HepG2 (cell line): Measurements from ENCODE around the gene CRISPLD2. TPM values are rescaled to one million over a fixed set of nuclear protein-coding genes. Genes with fewer than 3 reads are reported as not detected.
A peak's percentile ranks its signal among the peaks of the same experiment; 100 is the strongest.

Experiments
- ATAC-seq: fragments of 200-7000 bp; cut with Tn5 transposase; 3 replicates; pipeline ENCODE4 v1.9.1; 2020; ENCODE audit warnings: mild to moderate bottlenecking, moderate library complexity
- Bru-seq: library from RNA; stranded (reverse); fragments of 400-500 nt; gene quantifications from one replicate; lab custom pipeline; 2021; lab: Mats Ljungman, UMichigan
- BruChase-seq, 2 experiments: library from RNA; stranded (reverse); fragments of 400-500 nt; gene quantifications; one replicate each; lab custom pipeline; 2021; lab: Mats Ljungman, UMichigan
- BruUV-seq: library from RNA; stranded (reverse); fragments of 400-500 nt; replicated peaks from 2 replicates; lab custom pipeline; 2021; lab: Mats Ljungman, UMichigan
- CTCF ChIA-PET: fragments of 300-600 bp; formaldehyde crosslinking; extraction: SDS; loops from one replicate; lab custom pipeline; 2021; ENCODE audit warnings: low total read pairs, inconsistent platforms, low intra/inter-chr PET ratio; lab: Yijun Ruan, JAX
- POLR2A ChIA-PET: fragments of 350-600 bp; sonication (Branson Sonifier 250); formaldehyde crosslinking; loops from one replicate; lab custom pipeline; 2020; ENCODE audit warnings: antibody characterized with exemption, inconsistent platforms; lab: Yijun Ruan, JAX
- DNase-seq: peaks from one replicate; pipeline ENCODE4 v3.0.0-alpha.2; 2015; ENCODE audit warnings: low spot score
- FAIRE-seq: peaks from 3 replicates; lab custom pipeline; 2011; peaks lifted over from hg19 to GRCh38; lab: Jason Lieb, UNC
- H2AFZ ChIP-seq: one replicate; pipeline ENCODE4 v1.6.1; 2011; ENCODE audit warnings: low read length, inconsistent platforms
- H3K27ac ChIP-seq: fragments of 300-600 bp; 3 replicates; pipeline ENCODE4 v1.8.0; 2011; ENCODE audit warnings: mixed run types, mild to moderate bottlenecking, mixed read lengths, low read length, inconsistent platforms; ENCODE audit not compliant: insufficient read depth; ENCODE audit errors: extremely low read length
- H3K27me3 ChIP-seq, 2 experiments: fragments of 200-600 bp in 1 of 2; 2 replicates in 1 of 2; 3 replicates in 1 of 2; pipeline versions ENCODE4 v1.6.0 to v1.8.0; 2011; ENCODE audit warnings: low read length in 2 of 2, mild to moderate bottlenecking in 2 of 2, moderate library complexity in 2 of 2, inconsistent platforms in 1 of 2; ENCODE audit not compliant: insufficient read depth in 2 of 2, control insufficient read depth in 1 of 2
- H3K36me3 ChIP-seq, 2 experiments: fragments of 200-600 bp in 1 of 2; replicated peaks in 1 of 2; 2 replicates in 1 of 2; 3 replicates in 1 of 2; pipeline versions ENCODE4 v1.5.1 to v1.8.0; 2011; ENCODE audit warnings: low read length in 2 of 2, inconsistent platforms in 1 of 2; ENCODE audit not compliant: insufficient read depth in 2 of 2, control insufficient read depth in 1 of 2
- H3K4me1 ChIP-seq: 2 replicates; pipeline ENCODE4 v1.5.1; 2012; ENCODE audit warnings: low read length, inconsistent platforms; ENCODE audit not compliant: insufficient read depth
- H3K4me2 ChIP-seq: 2 replicates; pipeline ENCODE4 v1.6.0; 2011; ENCODE audit warnings: low read depth, low read length, inconsistent platforms
- H3K4me3 ChIP-seq, 3 experiments: fragments of 200-600 bp in 1 of 3; sonication (generic), shearing (Covaris generic) in 1 of 3; replicated peaks in 1 of 3; 2 replicates each; pipeline ENCODE4 v1.5.1; 2011 to 2016; ENCODE audit warnings: low read length in 3 of 3, inconsistent platforms in 2 of 3, low read depth in 2 of 3, mild to moderate bottlenecking in 2 of 3, control low read depth in 1 of 3, mixed read lengths in 1 of 3; ENCODE audit not compliant: insufficient read depth in 1 of 3
- H3K79me2 ChIP-seq: one replicate; pipeline ENCODE4 v1.6.1; 2011; ENCODE audit warnings: low read length, inconsistent platforms; ENCODE audit not compliant: insufficient read depth
- H3K9ac ChIP-seq: 2 replicates; pipeline ENCODE4 v1.6.0; 2011; ENCODE audit warnings: mild to moderate bottlenecking, low read depth, low read length, inconsistent platforms; ENCODE audit not compliant: insufficient read depth
- H3K9me3 ChIP-seq: 2 replicates; pipeline ENCODE4 v1.5.1; 2012; ENCODE audit warnings: mild to moderate bottlenecking, low read length
- H4K20me1 ChIP-seq: 2 replicates; pipeline ENCODE4 v1.6.0; 2011; ENCODE audit warnings: inconsistent platforms, mild to moderate bottlenecking, low read length, moderate library complexity; ENCODE audit not compliant: insufficient read depth
- ATF2 ChIP-seq: sonication (generic); formaldehyde crosslinking; IDR thresholded peaks from 2 replicates; pipeline ENCODE4 v1.4.0; 2020; ENCODE audit warnings: missing genetic modification reagents
- PAXIP1 ChIP-seq: sonication (generic); formaldehyde crosslinking; conservative IDR thresholded peaks from 2 replicates; pipeline ENCODE4 v1.4.0; 2020; ENCODE audit warnings: mild to moderate bottlenecking, missing genetic modification reagents, moderate library complexity
- ZXDC ChIP-seq: sonication (generic); formaldehyde crosslinking; IDR thresholded peaks from 2 replicates; pipeline ENCODE4 v1.5.0; 2020; ENCODE audit warnings: mild to moderate bottlenecking, missing genetic modification reagents
- WGBS: methylation state at CpG from one replicate; pipeline ENCODE4 v1.1.6; 2017; ENCODE audit warnings: low lambda C conversion rate; 5-methylcytosine and 5-hydroxymethylcytosine counted together
- in situ Hi-C: cut with HindIII; loops from 2 replicates; pipeline ENCODE4 v1.10.0; 2017; ENCODE audit warnings: low pct_unique_long_range_greater_than_20kb; ENCODE audit not compliant: extremely low pct_ligation_motif_present
- intact Hi-C: fragments of 100-400 bp; cut with micrococcal nuclease; formaldehyde crosslinking; loops from one replicate; pipeline ENCODE4 v1.10.0; 2022; ENCODE audit not compliant: unreplicated experiment
- long read RNA-seq, 2 experiments: library from RNA in 1 of 2; library from polyadenylated mRNA in 1 of 2; stranded (forward) in 1 of 2; unstranded in 1 of 2; transcript quantifications; one replicate each; pipeline ENCODE4 v2.0.0, GENCODE V29; 2019 to 2022
- polyA minus RNA-seq, 3 experiments: library from RNA; depleted of rRNA, polyadenylated mRNA; stranded (reverse); fragments of >200 nt; gene quantifications; 2 replicates each; pipeline ENCODE4 v1.2.3, GENCODE V29; 2011; ENCODE audit warnings: low replicate concordance in 1 of 3
- polyA plus RNA-seq, 8 experiments: library from polyadenylated mRNA; depleted of rRNA in 3 of 8; stranded (reverse) in 7 of 8; unstranded in 1 of 8; fragments of >200 nt; fragmentation: Illumina TruSeq in 4 of 8; extraction: Trizol in 4 of 8; gene quantifications; 2 replicates each; pipeline versions ENCODE4 v1.2.1 to v1.2.3, GENCODE V29; 2011 to 2016; ENCODE audit warnings: low read depth in 4 of 8, missing spikeins in 1 of 8, mixed read lengths in 1 of 8; ENCODE audit not compliant: insufficient read depth in 1 of 8
- total RNA-seq, 5 experiments: library from RNA; depleted of rRNA; stranded (reverse); fragments of >200 nt; fragmentation: Illumina TruSeq; extraction: Trizol; gene quantifications; 2 replicates each; pipeline ENCODE4 v1.2.3, GENCODE V29; 2016; ENCODE audit warnings: low read depth in 1 of 5

Gene CRISPLD2
- 0.14 and 0.31 TPM in 2 replicates for total RNA-seq (2016; rRNA removed; fragmentation: Illumina TruSeq; extraction: Trizol)
- total RNA-seq (2016; cell fraction: cytosol; rRNA removed; fragmentation: Illumina TruSeq; extraction: Trizol; ENCODE audit: low read depth) = not detected in 2 replicates
- total RNA-seq (2016; cell fraction: insoluble cytoplasmic fraction; rRNA removed; fragmentation: Illumina TruSeq; extraction: Trizol) = 0.15 TPM in 2 replicates
- not detected in 2 replicates for total RNA-seq (2016; cell fraction: membrane; rRNA removed; fragmentation: Illumina TruSeq; extraction: Trizol)
- not detected in 2 replicates for total RNA-seq (2016; cell fraction: nucleus; rRNA removed; fragmentation: Illumina TruSeq; extraction: Trizol)
- 0.04 and 0.25 TPM in 2 replicates for polyA plus RNA-seq (2011; rRNA removed)
- 0.05 and 0.15 TPM in 2 replicates for polyA plus RNA-seq (2011; cell fraction: cytosol; rRNA removed)
- polyA plus RNA-seq (2011; cell fraction: nucleus; rRNA removed) = 0.08 and 0.17 TPM in 2 replicates
- 0.07 and 0.31 TPM in 2 replicates for polyA plus RNA-seq (2012)
- polyA plus RNA-seq (2016; cell fraction: cytosol; fragmentation: Illumina TruSeq; extraction: Trizol; ENCODE audit: low read depth) = not detected in 2 replicates
- not detected in 2 replicates for polyA plus RNA-seq (2016; cell fraction: insoluble cytoplasmic fraction; fragmentation: Illumina TruSeq; extraction: Trizol; ENCODE audit: low read depth)
- not detected in 2 replicates for polyA plus RNA-seq (2016; cell fraction: membrane; fragmentation: Illumina TruSeq; extraction: Trizol; ENCODE audit: low read depth)
- polyA plus RNA-seq (2016; cell fraction: nucleus; fragmentation: Illumina TruSeq; extraction: Trizol; ENCODE audit: insufficient read depth, low read depth) = 0.33 TPM in 1 of 2 replicates, not detected in the other
- 0.44 and 0.89 TPM in 2 replicates for polyA minus RNA-seq (2011; rRNA and poly(A)+ RNA removed; ENCODE audit: low replicate concordance)
- polyA minus RNA-seq (2011; cell fraction: cytosol; rRNA and poly(A)+ RNA removed) = not detected in 2 replicates
- polyA minus RNA-seq (2011; cell fraction: nucleus; rRNA and poly(A)+ RNA removed) = 0.25 and 0.77 TPM in 2 replicates
- Bru-seq, nascent RNA = percentile 13 among the genes with signal in this experiment
- percentile 22 among the genes with signal in this experiment for BruChase-seq, experiment 1, labeled RNA remaining after a 6-hour chase
- percentile 16 among the genes with signal in this experiment for BruChase-seq, experiment 2, labeled RNA remaining after a 2-hour chase
- long read RNA-seq, experiment 1 = 0 reads
- long read RNA-seq, experiment 2 = 0 reads

GRCh38 chr16:84819644-84820304 is at the start of gene CRISPLD2:
Gene CRISPLD2, plus strand, starts transcription at chr16:84819985. Its CDS starts 18,511 bp downstream, at chr16:84838496.
- Histone ChIP-seq H3K9ac (no peak within 1 kb of the TSS), H3K27me3 (peaks cover 12 to 72% of the 10 kb centered on the region in 2 experiments), H3K9me3 (no peaks in the 10 kb centered on the region), H3K4me1 (peaks cover 28% of the 10 kb centered on the region), H3K36me3 (no peaks in the 10 kb centered on the region), H4K20me1 (0 out of 2 replicates have a peak, but pooled peaks cover 9% of the 10 kb centered on the region), H3K79me2 (no peaks in the 10 kb centered on the region), H2AFZ (no peak within 1 kb of the TSS), H3K4me2 (peak within 1 kb of the TSS; percentile 78), H3K27ac (no peak within 1 kb of the TSS), H3K4me3 (peak within 1 kb of the TSS in 2 of 3 experiments; percentile 3 to 62; a peak in 1 of 6 replicates)
- ATAC-seq (peak; percentile 94), DNase-seq (peak; percentile 83), FAIRE-seq (no peak)
- in situ Hi-C loops (no loop called here), intact Hi-C loops (no loop called here)
- ChIA-PET CTCF (no interaction called here), POLR2A (interaction anchor here (1.0 kb wide), 1 partner anchor 131 kb away, joined by 3 read pairs; no protein-coding TSS in a partner anchor)
- BruUV-seq = no TSS peak
- 17% methylated on average over 23 of the region's 53 CpGs for WGBS
- TF ChIP-seq ATF2 (CRISPR knock-in tag) = 0 out of 2 replicates have a peak, but pooled peaks have one; percentile 4
- TF ChIP-seq PAXIP1 (CRISPR knock-in tag) = peak; percentile 33; the same call in 1 of the 2 replicates
- no peak for TF ChIP-seq ZXDC (CRISPR knock-in tag)
